Osteoblast (primary cell): ENCODE data around the gene SLC1A1. TPM values are rescaled to one million over a fixed set of nuclear protein-coding genes. Genes with fewer than 3 reads are reported as not detected.
A peak's percentile ranks its signal among the peaks of the same experiment; 100 is the strongest.

ENCODE experiments used
- DNase-seq: peaks from one replicate; pipeline ENCODE4 v3.0.0; 2011; ENCODE audit warnings: low spot score, mixed read lengths; ENCODE audit not compliant: insufficient read length; ENCODE audit errors: missing footprints
- H2AFZ ChIP-seq: 2 replicates; pipeline ENCODE4 v1.6.0; 2011; ENCODE audit warnings: mild to moderate bottlenecking, low read length
- H3K27ac ChIP-seq: 2 replicates; pipeline ENCODE4 v1.5.1; 2011; ENCODE audit warnings: mild to moderate bottlenecking, low read depth, low read length, moderate library complexity
- H3K27me3 ChIP-seq: 2 replicates; pipeline ENCODE4 v1.6.0; 2012; ENCODE audit warnings: mild to moderate bottlenecking, control low read depth, inconsistent platforms, low read length, moderate library complexity; ENCODE audit not compliant: insufficient read depth
- H3K36me3 ChIP-seq: 2 replicates; pipeline ENCODE4 v1.5.1; 2011; ENCODE audit warnings: mild to moderate bottlenecking, low read length, control low read depth, moderate library complexity; ENCODE audit not compliant: insufficient read depth
- H3K4me1 ChIP-seq: 2 replicates; pipeline ENCODE4 v1.5.1; 2011; ENCODE audit warnings: mild to moderate bottlenecking, low read length, control low read depth, moderate library complexity; ENCODE audit not compliant: insufficient read depth
- H3K4me2 ChIP-seq: 2 replicates; pipeline ENCODE4 v1.6.0; 2011; ENCODE audit warnings: mild to moderate bottlenecking, low read length; ENCODE audit not compliant: insufficient read depth
- H3K4me3 ChIP-seq: fragments of 200-600 bp; sonication (generic); 3 replicates; pipeline ENCODE4 v1.5.1; 2012; ENCODE audit warnings: mild to moderate bottlenecking, low read length, inconsistent platforms; ENCODE audit not compliant: insufficient read depth
- H3K79me2 ChIP-seq: 2 replicates; pipeline ENCODE4 v1.6.0; 2012; ENCODE audit warnings: mild to moderate bottlenecking, low read length, control low read depth, inconsistent platforms; ENCODE audit not compliant: insufficient read depth
- H3K9me3 ChIP-seq: 2 replicates; pipeline ENCODE4 v1.5.1; 2011; ENCODE audit warnings: low read depth, low read length, control low read depth
- H4K20me1 ChIP-seq: 2 replicates; pipeline ENCODE4 v1.6.0; 2012; ENCODE audit warnings: mild to moderate bottlenecking, low read length, control low read depth; ENCODE audit not compliant: insufficient read depth
- total RNA-seq: library from RNA; depleted of rRNA; stranded (reverse); fragments of >200 nt; gene quantifications from 2 replicates; pipeline ENCODE4 v1.2.3, GENCODE V29; 2012
- TF ChIP-seq, protein P1 (sequence below): IDR thresholded peaks from 2 replicates; pipeline ENCODE4 v1.5.1; 2011; ENCODE audit warnings: mild to moderate bottlenecking, low read depth, low read length, moderate library complexity; ENCODE audit errors: extremely low read depth

The SLC1A1 gene
- total RNA-seq, 1 donor: 25.7 TPM

DNA sequence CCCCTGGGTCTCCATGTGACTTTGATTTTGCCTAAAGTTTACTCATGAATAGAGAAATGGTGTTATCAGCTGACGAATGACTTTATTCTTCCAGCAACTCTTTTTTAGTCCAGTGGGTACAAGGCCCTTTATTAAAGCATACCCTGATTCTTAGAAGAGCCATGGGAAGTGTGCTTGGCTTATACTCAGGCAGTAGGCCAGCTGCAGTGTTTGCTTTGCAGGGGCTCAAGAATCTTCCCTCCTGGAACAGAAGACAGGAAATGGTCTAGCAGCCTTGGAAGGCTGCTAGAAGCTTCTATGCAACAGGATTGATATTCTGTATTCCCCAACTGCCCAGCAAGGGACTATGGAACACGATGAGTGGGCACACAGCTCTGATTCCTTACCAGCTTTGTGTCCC lies 98.5 kb downstream of the SLC1A1 start:
- Histone ChIP-seq H3K27me3 (no peaks in the 10 kb centered on the region), H3K4me3 (no peak overlapping the region), H3K79me2 (no peaks in the 10 kb centered on the region), H3K4me2 (no peak overlapping the region), H3K4me1 (no peaks in the 10 kb centered on the region), H3K36me3 (peaks cover 18% of the 10 kb centered on the region), H4K20me1 (no peaks in the 10 kb centered on the region), H3K9me3 (no peaks in the 10 kb centered on the region), H2AFZ (no peak overlapping the region), H3K27ac (no peak overlapping the region)
- TF ChIP-seq, protein P1, sequence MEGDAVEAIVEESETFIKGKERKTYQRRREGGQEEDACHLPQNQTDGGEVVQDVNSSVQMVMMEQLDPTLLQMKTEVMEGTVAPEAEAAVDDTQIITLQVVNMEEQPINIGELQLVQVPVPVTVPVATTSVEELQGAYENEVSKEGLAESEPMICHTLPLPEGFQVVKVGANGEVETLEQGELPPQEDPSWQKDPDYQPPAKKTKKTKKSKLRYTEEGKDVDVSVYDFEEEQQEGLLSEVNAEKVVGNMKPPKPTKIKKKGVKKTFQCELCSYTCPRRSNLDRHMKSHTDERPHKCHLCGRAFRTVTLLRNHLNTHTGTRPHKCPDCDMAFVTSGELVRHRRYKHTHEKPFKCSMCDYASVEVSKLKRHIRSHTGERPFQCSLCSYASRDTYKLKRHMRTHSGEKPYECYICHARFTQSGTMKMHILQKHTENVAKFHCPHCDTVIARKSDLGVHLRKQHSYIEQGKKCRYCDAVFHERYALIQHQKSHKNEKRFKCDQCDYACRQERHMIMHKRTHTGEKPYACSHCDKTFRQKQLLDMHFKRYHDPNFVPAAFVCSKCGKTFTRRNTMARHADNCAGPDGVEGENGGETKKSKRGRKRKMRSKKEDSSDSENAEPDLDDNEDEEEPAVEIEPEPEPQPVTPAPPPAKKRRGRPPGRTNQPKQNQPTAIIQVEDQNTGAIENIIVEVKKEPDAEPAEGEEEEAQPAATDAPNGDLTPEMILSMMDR: no peak
- DNase-seq: peak; percentile 62

DNA sequence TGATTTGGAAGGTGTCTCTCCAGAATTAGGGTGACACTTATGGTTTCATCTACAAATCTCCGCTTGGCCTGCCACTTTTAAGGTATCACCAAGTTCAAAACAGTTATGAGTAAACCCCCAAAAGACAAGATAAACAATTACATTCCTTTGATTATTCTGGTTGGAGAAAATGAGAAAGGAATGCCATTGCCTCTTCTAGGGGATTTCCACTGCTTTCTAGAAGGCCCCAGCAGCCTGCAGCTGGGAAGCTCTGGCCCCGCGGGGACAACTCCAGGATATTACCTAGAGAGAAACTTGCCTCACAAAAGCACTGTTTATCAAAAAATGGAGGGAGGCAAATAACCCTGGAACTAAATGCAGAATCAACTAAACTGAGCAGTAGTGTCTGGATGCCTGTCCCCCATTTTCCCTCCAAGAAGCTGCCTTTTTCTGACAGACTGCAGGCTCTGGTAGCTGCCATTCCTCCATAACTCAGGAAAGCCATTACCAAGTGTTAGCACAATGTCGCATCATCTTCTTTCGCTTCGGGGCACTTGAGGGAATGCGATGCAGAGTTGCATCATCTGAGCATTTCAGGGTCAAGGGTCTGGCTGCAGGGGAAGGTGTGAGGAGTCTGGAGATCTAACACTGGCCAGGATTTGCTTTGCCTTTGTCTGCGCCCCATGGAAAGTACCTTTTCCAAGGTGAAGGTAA lies 100.3 kb downstream of the SLC1A1 start:
- TF ChIP-seq, protein P1: no peak
- H3K27ac ChIP-seq: no peak overlapping the region
- H3K27me3 ChIP-seq: no peaks in the 10 kb centered on the region
- no peaks in the 10 kb centered on the region for H3K4me1 ChIP-seq
- no peaks in the 10 kb centered on the region for H3K9me3 ChIP-seq
- DNase-seq: no peak
- H4K20me1 ChIP-seq: no peaks in the 10 kb centered on the region
- H2AFZ ChIP-seq: no peak overlapping the region
- H3K36me3 ChIP-seq: no peaks in the 10 kb centered on the region
- no peaks in the 10 kb centered on the region for H3K79me2 ChIP-seq
- H3K4me3 ChIP-seq: no peak overlapping the region
- no peak overlapping the region for H3K4me2 ChIP-seq

DNA sequence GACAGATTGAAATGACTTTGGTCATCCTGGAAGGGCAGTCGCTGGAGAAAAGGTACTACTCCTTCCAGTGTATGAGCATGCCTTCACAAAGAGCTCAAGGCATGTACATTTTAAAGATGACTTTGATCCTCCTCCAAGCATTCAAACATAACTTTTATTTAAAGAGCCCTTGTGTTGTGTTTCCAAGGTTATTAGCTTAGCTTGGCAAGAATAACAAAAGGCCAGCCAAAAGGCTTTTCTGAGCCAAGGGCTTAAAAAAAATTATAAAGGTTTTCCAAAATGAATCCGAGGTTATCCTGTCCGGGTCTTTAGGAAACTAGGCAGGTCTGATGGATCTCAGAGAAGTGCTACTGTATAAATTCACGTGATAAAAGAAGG lies 100.8 kb downstream of the SLC1A1 start:
- Histone ChIP-seq H2AFZ (no peak overlapping the region), H3K4me2 (no peak overlapping the region), H3K27me3 (no peaks in the 10 kb centered on the region), H3K27ac (no peak overlapping the region), H3K4me1 (no peaks in the 10 kb centered on the region), H3K79me2 (no peaks in the 10 kb centered on the region), H3K36me3 (no peaks in the 10 kb centered on the region), H4K20me1 (no peaks in the 10 kb centered on the region), H3K4me3 (no peak overlapping the region), H3K9me3 (no peaks in the 10 kb centered on the region)
- TF ChIP-seq, protein P1: no peak
- DNase-seq: no peak

DNA sequence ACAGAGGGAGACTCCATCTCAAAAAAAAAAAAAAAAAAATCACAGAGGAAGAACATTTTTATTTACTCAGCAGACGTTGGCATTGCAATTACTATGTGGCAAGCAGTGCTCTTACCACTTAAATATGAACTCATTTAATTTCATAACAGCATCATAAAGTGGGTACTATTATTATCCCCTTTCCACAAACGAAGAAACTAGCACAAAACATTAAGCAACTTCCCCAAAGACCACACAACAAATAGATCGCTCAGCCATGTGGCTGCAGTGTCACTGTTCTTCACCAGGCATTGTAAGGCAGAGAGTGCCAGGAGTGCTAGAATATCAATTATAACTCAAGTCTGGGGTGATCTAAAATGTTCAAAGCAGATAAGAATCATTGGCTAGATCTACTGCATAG lies 102.0 kb downstream of the SLC1A1 start:
- Histone ChIP-seq H3K27me3 (no peaks in the 10 kb centered on the region), H3K27ac (no peak overlapping the region), H4K20me1 (no peaks in the 10 kb centered on the region), H3K36me3 (no peaks in the 10 kb centered on the region), H3K79me2 (no peaks in the 10 kb centered on the region), H3K4me1 (peaks cover 5% of the 10 kb centered on the region), H2AFZ (no peak overlapping the region), H3K4me3 (no peak overlapping the region), H3K9me3 (no peaks in the 10 kb centered on the region), H3K4me2 (no peak overlapping the region)
- TF ChIP-seq, protein P1: no peak
- DNase-seq: no peak
